SK-N-SH (cell line): ENCODE results near the gene HS3ST3A1. TPM values are rescaled to one million over a fixed set of nuclear protein-coding genes. Genes with fewer than 3 reads are reported as not detected.

Experiments used
- CTCF ChIA-PET: fragments of 300-600, 350-600 bp; formaldehyde crosslinking; extraction: SDS; loops from one replicate; lab custom pipeline; 2021; lab: Yijun Ruan, JAX
- POLR2A ChIA-PET: fragments of 350-600 bp; sonication (Branson Sonifier 250); formaldehyde crosslinking; extraction: SDS; loops from one replicate; lab custom pipeline; 2020; ENCODE audit warnings: antibody characterized with exemption, inconsistent platforms; lab: Yijun Ruan, JAX
- DNase-seq: peaks from one replicate; pipeline ENCODE4 v3.0.0; 2012
- H2AFZ ChIP-seq: fragments of 200-600 bp; sonication (generic); 2 replicates; pipeline ENCODE4 v1.8.1; 2016; ENCODE audit warnings: antibody characterized with exemption, mild to moderate bottlenecking, low read depth
- H3F3A ChIP-seq: fragments of 200-600 bp; sonication (generic); replicated peaks from 2 replicates; pipeline ENCODE3; 2016; ENCODE audit warnings: antibody characterized with exemption, mild to moderate bottlenecking; ENCODE audit not compliant: insufficient read depth
- H3K27ac ChIP-seq, 2 experiments: fragments of 200-500 bp in 1 of 2; fragments of 200-600 bp in 1 of 2; sonication (Bioruptor generic) in 1 of 2; sonication (generic), shearing (Covaris generic) in 1 of 2; 2 replicates each; pipeline versions ENCODE4 v1.5.1 to v1.6.1; 2014 to 2016; ENCODE audit warnings: low read depth in 2 of 2, inconsistent platforms in 1 of 2, low read length in 1 of 2, mild to moderate bottlenecking in 1 of 2, mixed read lengths in 1 of 2
- H3K27me3 ChIP-seq: fragments of 200-600 bp; sonication (generic), shearing (Covaris generic); 2 replicates; pipeline ENCODE4 v1.6.1; 2016; ENCODE audit warnings: mixed run types; ENCODE audit not compliant: insufficient read depth
- H3K36me3 ChIP-seq, 2 experiments: fragments of 200-500 bp in 1 of 2; fragments of 200-600 bp in 1 of 2; sonication (Bioruptor generic) in 1 of 2; sonication (generic) in 1 of 2; replicated peaks in 1 of 2; 2 replicates each; pipeline versions ENCODE3 to v1.5.1; 2014 to 2016; ENCODE audit warnings: low read length in 1 of 2, mild to moderate bottlenecking in 1 of 2; ENCODE audit not compliant: insufficient read depth in 2 of 2, control insufficient read depth in 1 of 2
- H3K4me1 ChIP-seq, 2 experiments: fragments of 200-500 bp in 1 of 2; fragments of 200-600 bp in 1 of 2; sonication (Bioruptor generic) in 1 of 2; sonication (generic), shearing (Covaris generic) in 1 of 2; 2 replicates each; pipeline versions ENCODE4 v1.5.1 to v1.6.1; 2014 to 2016; ENCODE audit warnings: low read depth in 1 of 2, low read length in 1 of 2, mixed run types in 1 of 2; ENCODE audit not compliant: insufficient read depth in 2 of 2, control insufficient read depth in 1 of 2
- H3K4me2 ChIP-seq: fragments of 200-600 bp; sonication (generic), shearing (Covaris generic); 2 replicates; pipeline ENCODE4 v1.6.1; 2017; ENCODE audit warnings: mixed run types
- H3K4me3 ChIP-seq, 2 experiments: fragments of 200-500 bp in 1 of 2; fragments of 200-600 bp in 1 of 2; sonication (Bioruptor generic) in 1 of 2; sonication (generic), shearing (Covaris generic) in 1 of 2; 2 replicates each; pipeline versions ENCODE4 v1.5.1 to v1.8.1; 2014 to 2016; ENCODE audit warnings: low read depth in 2 of 2, inconsistent platforms in 1 of 2, low read length in 1 of 2, mild to moderate bottlenecking in 1 of 2, mixed read lengths in 1 of 2, moderate library complexity in 1 of 2
- H3K79me2 ChIP-seq: fragments of 200-600 bp; sonication (generic); 2 replicates; pipeline ENCODE4 v1.8.1; 2017; ENCODE audit warnings: mild to moderate bottlenecking; ENCODE audit not compliant: insufficient read depth
- H3K9ac ChIP-seq: fragments of 200-600 bp; sonication (generic); 2 replicates; pipeline ENCODE4 v1.6.1; 2017; ENCODE audit warnings: mixed run types
- H3K9me2 ChIP-seq: fragments of 200-600 bp; sonication (generic); 2 replicates; pipeline ENCODE4 v1.6.1; 2017; ENCODE audit warnings: mixed run types
- H3K9me3 ChIP-seq: fragments of 200-600 bp; sonication (generic); 2 replicates; pipeline ENCODE4 v1.6.1; 2017; ENCODE audit warnings: mixed run types, mild to moderate bottlenecking, moderate library complexity
- H4K20me1 ChIP-seq: fragments of 200-600 bp; sonication (generic); 2 replicates; pipeline ENCODE4 v1.6.1; 2017; ENCODE audit warnings: mild to moderate bottlenecking, mixed run types; ENCODE audit not compliant: insufficient read depth
- ELF1 ChIP-seq: IDR thresholded peaks from 2 replicates; pipeline ENCODE4 v1.4.0; 2012
- FOSL2 ChIP-seq: IDR thresholded peaks from 2 replicates; pipeline ENCODE4 v1.4.0; 2012; ENCODE audit warnings: low read depth, mild to moderate bottlenecking, moderate library complexity, borderline replicate concordance
- FOXJ3 ChIP-seq: sonication (generic); formaldehyde crosslinking; IDR thresholded peaks from 2 replicates; pipeline ENCODE4 v1.5.1; 2020; ENCODE audit warnings: mild to moderate bottlenecking, missing genetic modification reagents
- GATA2 ChIP-seq: sonication (generic); formaldehyde crosslinking; IDR thresholded peaks from 2 replicates; pipeline ENCODE4 v1.5.0; 2020; ENCODE audit warnings: mild to moderate bottlenecking, missing genetic modification reagents
- JUND ChIP-seq: IDR thresholded peaks from 2 replicates; pipeline ENCODE4 v1.4.0; 2012
- RXRA ChIP-seq: IDR thresholded peaks from 2 replicates; pipeline ENCODE4 v1.4.0; 2012; ENCODE audit warnings: low read depth, mild to moderate bottlenecking, borderline replicate concordance
- SMC3 ChIP-seq: IDR thresholded peaks from 2 replicates; pipeline ENCODE4 v1.6.1; 2012; ENCODE audit warnings: low read depth, low read length, improper control_type of control experiment
- TCF12 ChIP-seq: IDR thresholded peaks from 2 replicates; pipeline ENCODE4 v1.4.0; 2012
- YY1 ChIP-seq: IDR thresholded peaks from 2 replicates; pipeline ENCODE4 v1.4.0; 2012; ENCODE audit warnings: low read depth, mild to moderate bottlenecking
- WGBS: methylation state at CpG from one replicate; pipeline ENCODE4 v1.1.6; 2017; ENCODE audit warnings: low lambda C conversion rate; 5-methylcytosine and 5-hydroxymethylcytosine counted together
- polyA plus RNA-seq, 3 experiments: library from polyadenylated mRNA; depleted of rRNA; stranded (reverse); fragments of >200 nt; gene quantifications; 2 replicates each; pipeline ENCODE4 v1.2.3, GENCODE V29; 2012
- TF ChIP-seq, protein P1 (sequence below): fragments of 200-600 bp; sonication (generic); IDR thresholded peaks from 2 replicates; pipeline ENCODE4 v1.6.1; 2017; ENCODE audit warnings: antibody characterized with exemption, mild to moderate bottlenecking, moderate library complexity
- TF ChIP-seq, protein P2 (sequence below): IDR thresholded peaks from 2 replicates; pipeline ENCODE4 v1.4.0; 2012; ENCODE audit warnings: low read depth
- TF ChIP-seq, protein P3 (sequence below): IDR thresholded peaks from 2 replicates; pipeline ENCODE4 v1.4.0; 2012; ENCODE audit warnings: low read depth, borderline replicate concordance
- TF ChIP-seq, protein P4 (sequence below): IDR thresholded peaks from 2 replicates; pipeline ENCODE4 v1.4.0; 2012; ENCODE audit warnings: low read depth, borderline replicate concordance
- TF ChIP-seq, protein P5 (sequence below): fragments of 150-350 bp; IDR thresholded peaks from 2 replicates; pipeline ENCODE4 v1.6.1; 2016; ENCODE audit warnings: mild to moderate bottlenecking, low read depth, low read length

HS3ST3A1 gene
- polyA plus RNA-seq, 1 of the 3 experiments (the other 2 are of a cell fraction) = 22.6 TPM

DNA sequence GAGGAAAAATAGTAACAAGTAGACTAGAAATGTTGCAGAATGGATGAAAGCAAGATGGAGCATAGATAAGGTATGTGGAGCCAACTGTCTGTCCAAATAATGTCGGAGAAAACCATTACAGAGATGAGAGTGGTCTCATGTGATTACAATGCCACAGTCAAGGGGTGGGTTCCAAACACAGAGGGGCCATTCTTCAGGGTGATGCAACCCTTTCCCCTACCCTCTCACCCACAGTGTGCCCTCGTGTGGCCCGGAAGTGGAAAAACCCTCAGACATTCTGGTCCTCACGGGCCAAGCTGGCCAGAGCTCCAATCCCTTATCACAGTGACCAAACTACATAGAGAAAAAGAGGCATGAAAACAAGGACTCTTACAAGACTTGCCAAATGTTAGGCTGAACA is 17.7 kb upstream of the HS3ST3A1 start:
- H3K9ac ChIP-seq = no peak overlapping the region
- CTCF ChIA-PET = no interaction called here
- no peak overlapping the region for H3K4me2 ChIP-seq
- WGBS = 19% methylated on average over 4 of the region's 4 CpGs
- H3K27ac ChIP-seq = no peak overlapping the region
- no peak overlapping the region for H3K4me3 ChIP-seq
- H4K20me1 ChIP-seq = no peaks in the 10 kb centered on the region
- peaks cover 3% of the 10 kb centered on the region; the same call in 1 of the 2 replicates for H3K9me3 ChIP-seq
- no peak for DNase-seq
- no peaks in the 10 kb centered on the region for H3K79me2 ChIP-seq
- TF ChIP-seq, protein P1, sequence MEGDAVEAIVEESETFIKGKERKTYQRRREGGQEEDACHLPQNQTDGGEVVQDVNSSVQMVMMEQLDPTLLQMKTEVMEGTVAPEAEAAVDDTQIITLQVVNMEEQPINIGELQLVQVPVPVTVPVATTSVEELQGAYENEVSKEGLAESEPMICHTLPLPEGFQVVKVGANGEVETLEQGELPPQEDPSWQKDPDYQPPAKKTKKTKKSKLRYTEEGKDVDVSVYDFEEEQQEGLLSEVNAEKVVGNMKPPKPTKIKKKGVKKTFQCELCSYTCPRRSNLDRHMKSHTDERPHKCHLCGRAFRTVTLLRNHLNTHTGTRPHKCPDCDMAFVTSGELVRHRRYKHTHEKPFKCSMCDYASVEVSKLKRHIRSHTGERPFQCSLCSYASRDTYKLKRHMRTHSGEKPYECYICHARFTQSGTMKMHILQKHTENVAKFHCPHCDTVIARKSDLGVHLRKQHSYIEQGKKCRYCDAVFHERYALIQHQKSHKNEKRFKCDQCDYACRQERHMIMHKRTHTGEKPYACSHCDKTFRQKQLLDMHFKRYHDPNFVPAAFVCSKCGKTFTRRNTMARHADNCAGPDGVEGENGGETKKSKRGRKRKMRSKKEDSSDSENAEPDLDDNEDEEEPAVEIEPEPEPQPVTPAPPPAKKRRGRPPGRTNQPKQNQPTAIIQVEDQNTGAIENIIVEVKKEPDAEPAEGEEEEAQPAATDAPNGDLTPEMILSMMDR = peak; percentile 11; the same call in 1 of the 2 replicates
- TF ChIP-seq FOSL2 = no peak
- no peak overlapping the region for H2AFZ ChIP-seq
- no peaks in the 10 kb centered on the region for H3F3A ChIP-seq
- H3K36me3 ChIP-seq = no peaks in the 10 kb centered on the region
- POLR2A ChIA-PET = no interaction called here
- H3K9me2 ChIP-seq = no peaks in the 10 kb centered on the region
- no peaks in the 10 kb centered on the region for H3K4me1 ChIP-seq
- no peaks in the 10 kb centered on the region; the same call in 1 of the 2 replicates for H3K27me3 ChIP-seq

DNA sequence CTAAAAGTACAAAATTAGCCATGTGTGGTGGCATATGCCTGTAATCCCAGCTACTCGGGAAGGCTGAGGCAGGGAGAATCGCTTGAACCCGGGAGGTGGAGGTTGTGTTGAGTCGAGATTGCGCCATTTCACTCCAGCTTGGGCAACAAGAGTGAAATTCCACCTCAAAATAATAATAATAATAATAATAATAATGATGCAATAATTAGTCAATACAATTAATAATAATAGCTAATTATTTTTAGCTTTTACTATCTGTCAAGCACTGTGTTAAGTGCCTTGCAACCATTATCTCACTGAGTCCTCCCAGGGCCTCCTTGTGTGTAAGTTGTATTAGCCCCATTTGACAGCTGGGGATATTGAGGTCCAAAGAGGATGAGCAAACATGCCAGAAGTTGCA is 14.3 kb upstream of the HS3ST3A1 start:
- H3K9me3 ChIP-seq = peaks cover 8% of the 10 kb centered on the region; the same call in 1 of the 2 replicates
- no peaks in the 10 kb centered on the region for H3F3A ChIP-seq
- whole genome bisulfite sequencing = 15% methylated on average over 5 of the region's 5 CpGs
- no peak overlapping the region for H3K4me3 ChIP-seq
- H2AFZ ChIP-seq = no peak overlapping the region
- TF ChIP-seq, protein P2, sequence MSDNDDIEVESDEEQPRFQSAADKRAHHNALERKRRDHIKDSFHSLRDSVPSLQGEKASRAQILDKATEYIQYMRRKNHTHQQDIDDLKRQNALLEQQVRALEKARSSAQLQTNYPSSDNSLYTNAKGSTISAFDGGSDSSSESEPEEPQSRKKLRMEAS = no peak
- TF ChIP-seq, protein P3, sequence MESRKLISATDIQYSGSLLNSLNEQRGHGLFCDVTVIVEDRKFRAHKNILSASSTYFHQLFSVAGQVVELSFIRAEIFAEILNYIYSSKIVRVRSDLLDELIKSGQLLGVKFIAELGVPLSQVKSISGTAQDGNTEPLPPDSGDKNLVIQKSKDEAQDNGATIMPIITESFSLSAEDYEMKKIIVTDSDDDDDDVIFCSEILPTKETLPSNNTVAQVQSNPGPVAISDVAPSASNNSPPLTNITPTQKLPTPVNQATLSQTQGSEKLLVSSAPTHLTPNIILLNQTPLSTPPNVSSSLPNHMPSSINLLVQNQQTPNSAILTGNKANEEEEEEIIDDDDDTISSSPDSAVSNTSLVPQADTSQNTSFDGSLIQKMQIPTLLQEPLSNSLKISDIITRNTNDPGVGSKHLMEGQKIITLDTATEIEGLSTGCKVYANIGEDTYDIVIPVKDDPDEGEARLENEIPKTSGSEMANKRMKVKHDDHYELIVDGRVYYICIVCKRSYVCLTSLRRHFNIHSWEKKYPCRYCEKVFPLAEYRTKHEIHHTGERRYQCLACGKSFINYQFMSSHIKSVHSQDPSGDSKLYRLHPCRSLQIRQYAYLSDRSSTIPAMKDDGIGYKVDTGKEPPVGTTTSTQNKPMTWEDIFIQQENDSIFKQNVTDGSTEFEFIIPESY = no peak
- no peak for TF ChIP-seq TCF12
- H3K79me2 ChIP-seq = no peaks in the 10 kb centered on the region
- ChIA-PET CTCF (interaction anchor here (1.3 to 3.0 kb wide), 3 partner anchors 13 to 22 kb away, joined by 3 to 7 read pairs (median 5); no protein-coding TSS in a partner anchor), POLR2A (no interaction called here)
- H3K9me2 ChIP-seq = no peaks in the 10 kb centered on the region
- no peak overlapping the region for H3K4me2 ChIP-seq
- H3K27ac ChIP-seq = no peak overlapping the region
- H3K36me3 ChIP-seq = no peaks in the 10 kb centered on the region
- H4K20me1 ChIP-seq = no peaks in the 10 kb centered on the region
- H3K4me1 ChIP-seq = no peaks in the 10 kb centered on the region
- DNase-seq = no peak
- no peaks in the 10 kb centered on the region; the same call in 1 of the 2 replicates for H3K27me3 ChIP-seq
- no peak overlapping the region for H3K9ac ChIP-seq

DNA sequence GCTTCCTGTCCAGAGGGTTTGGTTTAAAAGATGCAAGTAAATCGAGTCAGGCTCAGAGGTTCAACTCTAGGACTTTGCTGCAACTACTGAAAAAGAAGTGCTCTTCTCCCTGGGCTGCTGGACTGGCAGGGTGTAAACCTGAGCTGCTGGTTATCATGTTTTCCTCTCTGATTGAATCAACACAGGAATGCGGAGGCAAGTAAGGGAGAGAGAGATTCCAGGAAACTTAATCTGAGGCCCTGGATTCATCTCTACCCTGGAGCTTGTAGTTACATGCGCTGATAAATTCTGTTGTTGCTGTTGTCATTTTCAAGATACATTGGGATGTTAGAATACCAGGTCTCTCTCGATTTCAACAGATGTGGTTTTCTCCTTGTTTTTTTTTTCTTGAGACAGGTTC is 8.2 kb upstream of the HS3ST3A1 start:
- Histone ChIP-seq H4K20me1 (no peaks in the 10 kb centered on the region), H3F3A (no peaks in the 10 kb centered on the region), H3K9me3 (peaks cover 8% of the 10 kb centered on the region; the same call in 1 of the 2 replicates), H3K36me3 (no peaks in the 10 kb centered on the region), H3K4me2 (no peak overlapping the region), H3K4me3 (no peak overlapping the region), H3K4me1 (no peaks in the 10 kb centered on the region), H3K9me2 (no peaks in the 10 kb centered on the region), H3K27me3 (peaks cover 10% of the 10 kb centered on the region; the same call in 1 of the 2 replicates), H2AFZ (no peak overlapping the region; the same call in 1 of the 2 replicates), H3K27ac (no peak overlapping the region), H3K9ac (no peak overlapping the region), H3K79me2 (no peaks in the 10 kb centered on the region)
- CTCF ChIA-PET = interaction anchor here (1.0 to 1.6 kb wide), 3 partner anchors 12 to 202 kb away, joined by 3 to 5 read pairs (median 3); no protein-coding TSS in a partner anchor
- 36% methylated on average over 3 of the region's 4 CpGs for WGBS
- POLR2A ChIA-PET = no interaction called here
- no peak for DNase-seq
- TF ChIP-seq ELF1 (no peak), YY1 (no peak), FOXJ3 (no peak), JUND (no peak), RXRA (no peak), GATA2 (CRISPR knock-in tag) (no peak), SMC3 (no peak)
- TF ChIP-seq, protein P4, sequence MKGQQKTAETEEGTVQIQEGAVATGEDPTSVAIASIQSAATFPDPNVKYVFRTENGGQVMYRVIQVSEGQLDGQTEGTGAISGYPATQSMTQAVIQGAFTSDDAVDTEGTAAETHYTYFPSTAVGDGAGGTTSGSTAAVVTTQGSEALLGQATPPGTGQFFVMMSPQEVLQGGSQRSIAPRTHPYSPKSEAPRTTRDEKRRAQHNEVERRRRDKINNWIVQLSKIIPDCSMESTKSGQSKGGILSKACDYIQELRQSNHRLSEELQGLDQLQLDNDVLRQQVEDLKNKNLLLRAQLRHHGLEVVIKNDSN = no peak
- TF ChIP-seq, protein P5, sequence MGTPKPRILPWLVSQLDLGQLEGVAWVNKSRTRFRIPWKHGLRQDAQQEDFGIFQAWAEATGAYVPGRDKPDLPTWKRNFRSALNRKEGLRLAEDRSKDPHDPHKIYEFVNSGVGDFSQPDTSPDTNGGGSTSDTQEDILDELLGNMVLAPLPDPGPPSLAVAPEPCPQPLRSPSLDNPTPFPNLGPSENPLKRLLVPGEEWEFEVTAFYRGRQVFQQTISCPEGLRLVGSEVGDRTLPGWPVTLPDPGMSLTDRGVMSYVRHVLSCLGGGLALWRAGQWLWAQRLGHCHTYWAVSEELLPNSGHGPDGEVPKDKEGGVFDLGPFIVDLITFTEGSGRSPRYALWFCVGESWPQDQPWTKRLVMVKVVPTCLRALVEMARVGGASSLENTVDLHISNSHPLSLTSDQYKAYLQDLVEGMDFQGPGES = no peak
- TF ChIP-seq, protein P1 = no peak
